Cardiac fibroblast (primary cell): ENCODE data around the gene CCR7.
"Not testable (repeated sequence)": the region's sequence is repeated elsewhere in the genome, so short reads cannot be mapped to it uniquely, and the experiment has no call there.

Source experiments
- DNase-seq, 2 donors: peaks; one replicate each; pipeline versions ENCODE4 v3.0.0 to v3.0.0-alpha.2; 2010; ENCODE audit warnings: low read depth in 2 of 2
- H3K4me3 ChIP-seq, 2 donors: replicated peaks in 1 of 2; 1 replicate in 1 of 2; 2 replicates in 1 of 2; pipeline ENCODE4 v1.5.1; 2011; ENCODE audit warnings: low read depth in 2 of 2, low read length in 2 of 2, mild to moderate bottlenecking in 2 of 2, moderate library complexity in 1 of 2
- CTCF ChIP-seq: IDR thresholded peaks from one replicate; pipeline ENCODE4 v1.5.1; 2011; ENCODE audit warnings: low read depth, mild to moderate bottlenecking, low read length, inconsistent platforms

Gene CCR7

GRCh38 chr17:40577611-40578065, 12.4 kb upstream of the CCR7 start:
- TF ChIP-seq CTCF: no peak
- H3K4me3 ChIP-seq: no peak overlapping the region
- DNase-seq: no peak

- TF ChIP-seq CTCF: no peak
- no peak overlapping the region for H3K4me3 ChIP-seq
- no peak for DNase-seq
Measured at GRCh38 chr17:40576113-40576740, 11.0 kb upstream of the CCR7 start.

GRCh38 chr17:40574292-40574691, 9.0 kb upstream of the CCR7 start:
- H3K4me3 ChIP-seq: no peak overlapping the region
- no peak for DNase-seq
- TF ChIP-seq CTCF: no peak

GRCh38 chr17:40572245-40572993, 7.1 kb upstream of the CCR7 start:
- DNase-seq, H3K4me3 ChIP-seq: not testable (repeated sequence)

- no peak for TF ChIP-seq CTCF
- no peak overlapping the region for H3K4me3 ChIP-seq
- DNase-seq: no peak
Measured at GRCh38 chr17:40568074-40568836, 3.0 kb upstream of the CCR7 start.

- no peak for DNase-seq
- H3K4me3 ChIP-seq: no peak overlapping the region
- TF ChIP-seq CTCF: no peak
Measured at GRCh38 chr17:40567377-40567776, 2.1 kb upstream of the CCR7 start.
